RWPE2 (cell line): Measurements from ENCODE around the gene MAP6D1.

ENCODE experiments used
- ATAC-seq: fragments of 200-7000 bp; cut with Tn5 transposase; 3 replicates; pipeline ENCODE4 v1.9.1; 2021; ENCODE audit warnings: low read depth
- DNase-seq: peaks from one replicate; pipeline ENCODE4 v3.0.0-alpha.2; 2020; ENCODE audit warnings: low spot score
- H3K27ac ChIP-seq: fragments of 450-650 bp; 2 replicates; pipeline ENCODE4 v1.5.1; 2017; ENCODE audit warnings: mild to moderate bottlenecking; ENCODE audit not compliant: poor library complexity, severe bottlenecking
- H3K27me3 ChIP-seq: fragments of 250-450 bp; sonication (Bioruptor Pico); 2 replicates; pipeline ENCODE4 v1.5.1; 2021; ENCODE audit warnings: mild to moderate bottlenecking, moderate library complexity; ENCODE audit not compliant: insufficient read depth, poor library complexity, severe bottlenecking
- H3K36me3 ChIP-seq: fragments of 250-450 bp; sonication (Bioruptor Pico); 2 replicates; pipeline ENCODE4 v1.5.1; 2020; ENCODE audit warnings: low read depth, mild to moderate bottlenecking, moderate library complexity
- H3K4me1 ChIP-seq: fragments of 250-450 bp; sonication (Bioruptor Pico); 2 replicates; pipeline ENCODE4 v1.5.1; 2021; ENCODE audit warnings: mild to moderate bottlenecking, moderate library complexity; ENCODE audit not compliant: insufficient read depth, poor library complexity, severe bottlenecking
- H3K4me3 ChIP-seq: fragments of 250-450 bp; sonication (Bioruptor Pico); 2 replicates; pipeline ENCODE4 v1.5.1; 2021; ENCODE audit warnings: mild to moderate bottlenecking, moderate library complexity; ENCODE audit not compliant: severe bottlenecking
- H3K9me3 ChIP-seq: fragments of 250-450 bp; sonication (Bioruptor Pico); 2 replicates; pipeline ENCODE4 v1.5.1; 2021; ENCODE audit warnings: mild to moderate bottlenecking, moderate library complexity; ENCODE audit not compliant: severe bottlenecking
- CTCF ChIP-seq: fragments of 450-650 bp; IDR thresholded peaks from one replicate; pipeline ENCODE4 v1.5.1; 2017; ENCODE audit warnings: mild to moderate bottlenecking, moderate library complexity; ENCODE audit not compliant: poor library complexity, severe bottlenecking

MAP6D1 gene

GRCh38 chr3:183830187-183830586 is 4.8 kb upstream of the MAP6D1 start:
- Histone ChIP-seq H3K27ac (no peak overlapping the region), H3K4me1 (no peaks in the 10 kb centered on the region), H3K4me3 (no peak overlapping the region), H3K27me3 (no peaks in the 10 kb centered on the region), H3K36me3 (peaks cover 43% of the 10 kb centered on the region), H3K9me3 (no peaks in the 10 kb centered on the region)
- ATAC-seq: no peak
- no peak for DNase-seq
- no peak for TF ChIP-seq CTCF

- TF ChIP-seq CTCF: no peak
- H3K4me3 ChIP-seq: no peak overlapping the region
Observed at GRCh38 chr3:183829466-183829865, 4.1 kb upstream of the MAP6D1 start.

GRCh38 chr3:183828538-183828870 is 3.1 kb upstream of the MAP6D1 start:
- no peak overlapping the region for H3K27ac ChIP-seq
- DNase-seq (no peak), ATAC-seq (no peak)
- H3K4me1 ChIP-seq: peaks cover 7% of the 10 kb centered on the region
- TF ChIP-seq CTCF: no peak
- no peak overlapping the region for H3K4me3 ChIP-seq
- H3K36me3 ChIP-seq: peaks cover 37% of the 10 kb centered on the region
- H3K9me3 ChIP-seq: no peaks in the 10 kb centered on the region
- H3K27me3 ChIP-seq: no peaks in the 10 kb centered on the region

More at GRCh38 chr3:183829466-183829865, 4.1 kb upstream of the MAP6D1 start:
- Histone ChIP-seq H3K27me3 (no peaks in the 10 kb centered on the region), H3K9me3 (no peaks in the 10 kb centered on the region), H3K36me3 (peaks cover 40% of the 10 kb centered on the region), H3K27ac (no peak overlapping the region), H3K4me1 (no peaks in the 10 kb centered on the region)
- ATAC-seq: no peak
- DNase-seq: no peak

GRCh38 chr3:183827809-183828537 is 2.6 kb upstream of the MAP6D1 start:
- no peaks in the 10 kb centered on the region for H3K27me3 ChIP-seq
- no peak overlapping the region for H3K27ac ChIP-seq
- no peak overlapping the region for H3K4me3 ChIP-seq
- H3K4me1 ChIP-seq: peaks cover 7% of the 10 kb centered on the region
- TF ChIP-seq CTCF: no peak
- no peaks in the 10 kb centered on the region for H3K9me3 ChIP-seq
- H3K36me3 ChIP-seq: peaks cover 32% of the 10 kb centered on the region
- DNase-seq (no peak), ATAC-seq (no peak)
